GM12874 (cell line): Measurements from ENCODE around the gene SUFU.

Source experiments
- TF ChIP-seq, protein P1 (sequence below): IDR thresholded peaks from 2 replicates; pipeline ENCODE4 v1.5.1; 2011; ENCODE audit warnings: low read depth, mild to moderate bottlenecking, control low read depth, low read length, moderate library complexity; ENCODE audit not compliant: insufficient read depth

SUFU gene

GRCh38 chr10:102595897-102596296 lies 92.1 kb downstream of the SUFU start:
- TF ChIP-seq, protein P1, sequence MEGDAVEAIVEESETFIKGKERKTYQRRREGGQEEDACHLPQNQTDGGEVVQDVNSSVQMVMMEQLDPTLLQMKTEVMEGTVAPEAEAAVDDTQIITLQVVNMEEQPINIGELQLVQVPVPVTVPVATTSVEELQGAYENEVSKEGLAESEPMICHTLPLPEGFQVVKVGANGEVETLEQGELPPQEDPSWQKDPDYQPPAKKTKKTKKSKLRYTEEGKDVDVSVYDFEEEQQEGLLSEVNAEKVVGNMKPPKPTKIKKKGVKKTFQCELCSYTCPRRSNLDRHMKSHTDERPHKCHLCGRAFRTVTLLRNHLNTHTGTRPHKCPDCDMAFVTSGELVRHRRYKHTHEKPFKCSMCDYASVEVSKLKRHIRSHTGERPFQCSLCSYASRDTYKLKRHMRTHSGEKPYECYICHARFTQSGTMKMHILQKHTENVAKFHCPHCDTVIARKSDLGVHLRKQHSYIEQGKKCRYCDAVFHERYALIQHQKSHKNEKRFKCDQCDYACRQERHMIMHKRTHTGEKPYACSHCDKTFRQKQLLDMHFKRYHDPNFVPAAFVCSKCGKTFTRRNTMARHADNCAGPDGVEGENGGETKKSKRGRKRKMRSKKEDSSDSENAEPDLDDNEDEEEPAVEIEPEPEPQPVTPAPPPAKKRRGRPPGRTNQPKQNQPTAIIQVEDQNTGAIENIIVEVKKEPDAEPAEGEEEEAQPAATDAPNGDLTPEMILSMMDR: no peak

GRCh38 chr10:102596506-102596971 lies 92.8 kb downstream of the SUFU start:
- TF ChIP-seq, protein P1: peak; percentile 88

- TF ChIP-seq, protein P1: no peak
These were observed 93.6 kb downstream of the SUFU start for GRCh38 chr10:102597131-102597991.

GRCh38 chr10:102598243-102598642 lies 94.5 kb downstream of the SUFU start:
- TF ChIP-seq, protein P1: no peak

DNA sequence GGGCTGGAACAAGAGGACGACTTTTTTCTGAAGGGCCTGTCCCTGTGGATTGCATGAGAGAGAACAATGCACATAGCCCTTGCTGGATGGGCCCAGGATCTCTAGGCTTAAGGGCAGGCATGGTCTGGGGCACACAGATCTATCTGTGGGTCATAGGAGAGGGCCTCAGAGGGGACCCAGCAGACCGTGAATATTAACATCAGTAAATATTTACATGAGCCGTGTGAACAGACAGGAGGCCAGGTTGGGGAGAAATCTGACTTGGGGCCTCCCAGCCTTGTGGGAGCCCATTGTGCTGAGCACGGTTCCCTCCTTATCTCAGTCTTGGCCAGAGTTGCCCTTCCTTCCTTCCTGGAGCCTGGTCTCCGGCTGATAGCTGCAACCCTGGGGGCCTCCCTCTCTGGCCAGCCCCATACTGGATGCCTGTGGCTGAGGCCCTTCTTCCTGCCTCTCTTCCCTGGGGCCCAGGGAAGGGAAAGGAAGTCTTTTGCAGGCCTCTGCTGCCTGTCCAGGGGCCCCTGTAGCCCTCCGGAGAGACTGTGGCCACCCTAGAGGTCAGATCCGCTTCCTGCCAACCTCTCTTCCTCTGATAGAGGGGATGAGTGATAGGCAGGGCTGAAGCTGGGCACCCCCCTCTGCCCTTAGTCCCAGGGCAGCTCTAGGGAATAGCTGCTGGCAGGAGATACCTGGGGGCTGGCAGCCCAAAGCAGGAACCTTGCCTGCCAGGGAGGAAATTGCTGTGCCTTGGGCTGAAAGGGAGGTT lies 96.0 kb downstream of the SUFU start:
- TF ChIP-seq, protein P1: no peak

GRCh38 chr10:102600816-102601215 lies 97.0 kb downstream of the SUFU start:
- TF ChIP-seq, protein P1: no peak

DNA sequence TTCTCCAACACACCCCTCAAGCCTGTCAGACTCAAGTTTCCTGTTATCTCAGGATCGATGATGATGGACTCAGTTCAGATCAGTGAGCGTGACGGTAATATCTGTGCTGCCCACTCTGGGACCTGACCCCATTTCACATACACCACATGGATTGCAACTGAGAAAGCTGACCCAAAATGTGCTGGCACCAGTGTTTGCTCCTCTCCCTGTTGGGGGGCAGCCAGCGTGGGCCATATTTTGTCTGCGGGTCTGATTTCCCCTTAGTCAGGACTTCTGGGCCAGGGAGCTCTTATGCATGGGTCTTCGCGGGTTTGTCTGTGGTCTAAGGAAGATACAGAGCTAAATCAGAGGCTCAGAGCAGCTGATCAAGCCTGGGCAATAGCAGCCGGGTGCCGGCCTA lies 97.9 kb downstream of the SUFU start:
- TF ChIP-seq, protein P1: no peak
